ENCODE data around the gene MPP3.
"Not testable (repeated sequence)": the region's sequence is repeated elsewhere in the genome, so short reads cannot be mapped to it uniquely, and the experiment has no call there.

MPP3 gene

DNA sequence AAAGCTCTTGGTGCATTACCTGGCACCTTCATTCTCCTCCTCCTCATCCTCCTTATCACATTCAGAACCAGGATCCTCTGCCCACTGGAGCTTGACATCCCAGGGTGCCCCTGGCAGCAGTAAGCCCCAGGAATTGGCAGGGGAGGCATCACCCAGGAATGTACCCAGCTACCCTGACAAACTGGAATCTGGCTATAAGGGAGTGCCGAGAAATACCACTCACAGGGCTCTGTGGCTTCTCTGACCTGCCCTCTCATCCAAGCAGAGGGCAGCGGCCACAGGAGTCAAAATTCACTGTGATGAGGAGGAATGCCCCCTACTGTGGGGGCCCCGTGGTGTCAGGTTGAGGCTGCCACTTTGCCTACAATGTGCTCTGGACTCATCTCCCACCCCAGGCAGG is 19.6 kb downstream of the MPP3 start:
- no peak for DNase-seq
- in situ Hi-C loops (cut with MboI; ENCODE audit: low pct_unique_long_range_greater_than_20kb, low sequenced_read_pairs): no loop called here

DNA sequence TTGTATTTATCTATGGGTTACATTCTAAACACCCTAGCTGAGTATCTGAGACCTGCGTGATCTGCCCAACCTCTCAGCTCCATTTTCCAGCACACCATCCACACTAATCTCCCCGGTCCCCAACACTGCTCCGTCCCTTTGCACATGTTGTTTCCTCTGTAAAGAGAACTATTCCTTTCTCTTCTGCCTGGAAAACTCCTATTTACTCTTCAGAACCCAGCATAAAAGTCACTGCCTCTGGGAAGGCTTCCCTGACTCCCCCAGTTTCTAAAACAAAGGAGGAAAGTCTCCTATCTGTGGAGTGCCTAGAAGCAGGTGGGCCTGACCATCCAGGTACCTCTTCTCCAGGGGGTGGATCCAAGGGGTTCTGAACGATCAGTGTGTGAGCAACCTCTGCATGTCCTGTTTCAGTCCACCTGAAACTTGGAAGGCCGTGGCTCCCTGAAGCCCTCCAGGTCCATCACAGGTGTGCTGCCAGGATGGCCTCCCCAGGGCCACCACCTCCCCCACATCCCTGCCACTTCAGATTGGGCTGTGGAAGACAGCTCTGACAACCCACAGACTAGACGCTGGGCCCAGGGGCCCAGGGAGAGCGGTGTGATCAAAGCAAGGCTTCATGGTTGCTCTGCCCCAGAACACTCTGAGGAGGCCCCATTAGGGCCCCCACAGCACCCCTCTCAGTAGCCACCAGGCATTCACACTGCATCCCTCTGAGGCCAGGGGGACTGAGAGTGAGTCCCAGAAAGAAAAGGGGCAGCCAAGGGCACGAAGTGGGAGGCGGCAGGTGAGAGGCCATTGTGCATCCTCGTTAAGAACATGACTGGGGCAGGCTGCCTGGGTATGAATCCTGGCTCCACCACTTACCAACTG is 20.3 kb downstream of the MPP3 start:
- in situ Hi-C loops (cut with MboI; ENCODE audit: low pct_unique_long_range_greater_than_20kb, low sequenced_read_pairs): no loop called here
- DNase-seq: no peak

DNA sequence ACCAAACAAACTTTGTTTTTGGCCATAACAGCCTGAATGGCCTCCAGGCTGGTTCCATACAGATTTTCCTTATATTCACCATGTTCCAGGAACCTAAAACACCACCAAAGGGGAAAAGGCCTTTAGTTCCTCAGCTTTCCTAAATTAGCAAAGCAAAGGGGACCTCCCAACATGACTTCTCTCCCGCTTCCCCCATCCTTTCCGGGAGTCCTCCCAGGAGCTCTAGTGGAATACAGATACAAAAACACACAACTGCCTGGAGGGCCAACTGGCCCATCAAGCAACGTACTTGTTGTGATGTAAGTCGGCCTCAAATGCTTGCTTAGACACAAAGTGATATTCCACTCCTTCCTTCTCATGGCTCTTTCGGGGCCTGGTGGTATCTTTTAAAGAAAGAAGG is 22.1 kb downstream of the MPP3 start:
- in situ Hi-C loops (cut with MboI; ENCODE audit: low pct_unique_long_range_greater_than_20kb, low sequenced_read_pairs): no loop called here
- no peak for DNase-seq

DNA sequence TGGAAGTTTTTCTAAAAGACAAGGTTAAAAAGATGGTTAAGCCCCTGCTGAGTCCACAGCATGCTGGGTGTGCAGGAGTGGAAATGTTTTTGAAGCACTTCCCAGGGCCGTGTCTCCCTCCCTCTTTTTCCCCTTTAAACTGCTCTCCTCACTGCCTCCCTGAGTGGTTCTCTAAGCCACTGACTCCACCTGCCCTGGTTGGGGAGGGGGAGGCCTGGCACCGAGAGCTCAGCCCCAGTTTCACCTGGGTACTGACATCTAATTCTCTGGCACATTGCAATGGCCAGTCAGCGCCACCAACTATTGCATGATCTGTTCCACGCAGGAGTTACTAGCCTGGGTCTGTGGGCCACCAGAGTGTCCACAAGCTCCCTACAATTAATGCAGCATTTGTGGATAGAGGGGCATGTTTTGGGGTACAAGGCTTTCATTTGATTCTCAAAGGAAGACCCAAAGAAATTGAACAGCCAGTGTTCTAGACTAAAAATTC is 22.7 kb downstream of the MPP3 start:
- no peak for DNase-seq
- in situ Hi-C loops (cut with MboI; ENCODE audit: low pct_unique_long_range_greater_than_20kb, low sequenced_read_pairs): no loop called here

DNA sequence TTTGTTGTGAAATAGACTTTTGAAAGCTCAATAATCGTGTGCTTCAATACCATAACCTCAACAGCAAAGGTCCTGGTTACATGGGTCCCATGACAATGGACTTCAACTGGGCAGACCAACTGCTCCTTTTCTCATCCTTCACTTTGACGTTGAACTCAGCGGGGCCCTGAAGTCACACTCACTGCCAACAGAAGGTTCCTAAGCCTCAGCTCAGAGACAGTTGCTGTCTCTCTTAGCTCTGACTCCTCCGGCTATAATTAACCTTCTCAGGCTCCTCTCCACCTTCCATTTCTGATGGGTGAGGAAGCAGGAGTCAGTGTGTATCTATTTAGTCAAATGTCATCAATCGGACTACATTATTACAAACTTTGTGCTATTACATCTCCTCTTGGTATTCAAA is 23.8 kb downstream of the MPP3 start:
- DNase-seq: no peak
- in situ Hi-C loops (cut with MboI; ENCODE audit: low pct_unique_long_range_greater_than_20kb, low sequenced_read_pairs): no loop called here

DNA sequence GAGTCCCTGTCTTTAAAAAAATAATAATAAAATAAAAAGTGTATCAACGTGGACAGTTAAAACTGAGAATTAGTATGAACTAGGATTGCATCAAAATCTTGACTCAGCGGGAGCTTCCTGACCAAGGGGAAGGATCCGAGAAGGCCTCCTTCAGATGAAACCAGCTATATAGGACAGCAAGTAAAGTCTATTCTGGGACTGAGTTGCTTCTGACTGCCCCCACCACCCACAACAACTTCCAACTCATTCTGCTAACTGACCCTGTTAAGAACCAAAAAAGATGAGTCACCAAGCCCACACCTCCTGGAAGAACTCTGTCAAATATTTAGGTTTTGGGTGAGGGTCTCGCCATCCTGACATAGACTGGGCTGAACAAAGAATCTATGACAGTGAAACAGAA is 24.9 kb downstream of the MPP3 start:
- in situ Hi-C loops (cut with MboI; ENCODE audit: low pct_unique_long_range_greater_than_20kb, low sequenced_read_pairs): no loop called here
- DNase-seq: no peak

DNA sequence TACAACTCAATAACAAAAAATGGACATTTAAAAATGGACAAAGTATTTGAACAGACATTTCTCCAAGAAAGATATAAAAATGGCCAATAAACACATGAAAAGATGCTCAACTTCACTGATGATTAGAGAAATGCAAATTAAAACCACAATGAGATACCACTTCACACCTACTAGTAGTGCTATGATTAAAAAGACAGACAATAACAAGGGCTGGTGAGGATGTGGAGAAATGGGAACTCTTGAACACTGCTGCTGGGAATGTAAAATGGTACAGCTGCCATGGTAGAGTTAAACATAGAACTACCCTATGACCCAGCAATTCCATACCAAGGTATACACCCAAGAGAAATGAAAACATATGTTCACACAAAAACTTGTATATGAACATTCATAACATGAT is 27.8 kb downstream of the MPP3 start:
- in situ Hi-C loops (cut with MboI; ENCODE audit: low pct_unique_long_range_greater_than_20kb, low sequenced_read_pairs): no loop called here

DNA sequence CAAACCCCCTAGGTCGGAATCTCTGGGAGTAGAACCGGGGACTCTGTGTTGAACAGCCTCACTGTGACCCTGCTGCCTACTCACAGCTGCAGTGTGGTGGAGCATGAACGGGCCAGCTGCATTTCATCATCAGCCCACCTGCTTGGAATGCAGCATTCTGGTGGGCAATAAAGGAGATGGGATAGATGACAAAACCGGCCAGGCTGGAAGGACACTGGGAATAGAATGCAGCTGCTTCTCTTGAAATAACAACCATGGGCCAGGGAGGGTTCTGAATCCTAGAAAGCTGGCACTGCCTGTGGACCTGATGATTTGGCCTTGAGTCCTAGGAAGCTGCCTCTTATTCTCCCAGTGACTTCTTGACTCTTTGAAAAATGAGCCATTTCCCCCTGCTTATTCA is 29.2 kb downstream of the MPP3 start:
- DNase-seq: no peak
- in situ Hi-C loops (cut with MboI; ENCODE audit: low pct_unique_long_range_greater_than_20kb, low sequenced_read_pairs): no loop called here

More for the DNA sequence above, 27.8 kb downstream of the MPP3 start:
- DNase-seq: no peak

DNA sequence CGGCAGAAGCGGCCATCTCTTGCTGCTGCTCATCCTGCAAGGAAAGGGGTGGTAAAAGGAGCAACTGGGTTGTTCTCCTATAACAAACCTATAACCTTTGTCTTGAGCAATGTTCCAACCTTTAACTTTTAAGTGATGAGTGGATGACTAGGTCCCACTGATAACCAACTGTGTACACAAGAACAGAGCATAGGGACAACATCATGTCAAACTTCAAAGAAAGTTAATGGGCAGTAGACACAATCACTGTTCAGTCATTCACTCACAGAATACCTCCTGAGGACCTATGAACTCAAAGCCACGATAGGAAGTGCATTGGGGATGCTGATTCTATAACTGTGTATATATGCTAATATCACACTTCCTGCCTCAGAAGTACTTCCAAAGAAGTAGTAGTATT is 31.1 kb downstream of the MPP3 start:
- in situ Hi-C loops (cut with MboI; ENCODE audit: low pct_unique_long_range_greater_than_20kb, low sequenced_read_pairs): no loop called here
- no peak for DNase-seq

DNA sequence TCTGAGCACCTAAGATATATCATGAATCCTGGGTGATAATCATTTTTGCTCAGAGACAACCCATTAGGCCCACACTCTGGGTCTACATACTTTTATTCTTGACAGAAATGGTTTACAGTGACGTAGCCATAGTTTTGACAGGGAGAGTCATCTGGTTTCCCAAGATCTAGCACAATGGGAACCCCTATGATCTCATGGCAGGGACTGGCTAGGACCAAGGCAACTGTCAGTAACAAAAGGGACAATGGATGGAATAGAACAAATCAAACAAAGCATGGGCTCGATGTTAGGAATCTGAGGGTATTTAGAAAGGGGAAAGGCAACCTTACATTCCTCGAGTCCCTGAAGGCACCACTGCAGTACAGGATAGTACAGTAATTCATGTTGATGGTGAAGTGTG is 32.2 kb downstream of the MPP3 start:
- in situ Hi-C loops (cut with MboI; ENCODE audit: low pct_unique_long_range_greater_than_20kb, low sequenced_read_pairs): no loop called here
- DNase-seq: no peak

DNA sequence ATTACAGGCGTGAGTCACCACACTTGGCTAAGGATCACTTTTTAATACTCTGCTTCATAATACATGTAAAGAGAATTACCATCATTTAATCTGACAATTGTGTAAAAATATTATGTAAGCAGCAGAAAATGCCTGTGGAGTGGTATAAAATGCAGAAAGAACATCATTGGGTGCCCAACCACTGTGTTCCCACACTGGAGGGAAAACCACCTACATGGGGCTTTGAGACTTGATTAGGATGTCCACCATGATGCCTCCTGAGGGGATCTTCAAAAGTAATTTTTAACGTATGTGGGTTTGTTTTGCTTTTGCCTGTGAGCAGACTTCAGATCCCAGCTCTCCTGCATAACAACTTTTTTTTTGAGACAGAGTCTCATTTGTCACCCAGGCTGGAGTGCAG is 33.9 kb downstream of the MPP3 start:
- no peak for DNase-seq
- in situ Hi-C loops (cut with MboI; ENCODE audit: low pct_unique_long_range_greater_than_20kb, low sequenced_read_pairs): no loop called here

DNA sequence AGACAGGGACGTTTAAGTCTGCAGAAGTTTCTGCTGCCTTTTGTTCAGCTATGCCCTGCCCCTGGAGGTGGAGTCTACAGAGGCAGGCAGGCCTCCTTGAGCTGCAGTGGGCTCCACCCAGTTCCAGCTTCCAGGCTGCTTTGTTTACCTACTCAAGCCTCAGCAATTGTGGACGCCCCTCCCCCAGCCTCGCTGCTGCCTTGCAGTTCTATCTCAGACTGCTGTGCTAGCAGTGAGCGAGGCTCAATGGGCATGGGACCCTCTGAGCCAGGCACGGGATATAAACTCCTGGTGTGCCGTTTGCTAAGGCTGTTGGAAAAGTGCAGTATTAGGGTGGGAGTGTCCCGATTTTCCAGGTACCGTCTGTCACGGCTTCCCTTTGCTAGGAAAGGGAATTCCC is 34.9 kb downstream of the MPP3 start:
- in situ Hi-C loops (cut with MboI; ENCODE audit: low pct_unique_long_range_greater_than_20kb, low sequenced_read_pairs); DNase-seq: not testable (repeated sequence)

DNA sequence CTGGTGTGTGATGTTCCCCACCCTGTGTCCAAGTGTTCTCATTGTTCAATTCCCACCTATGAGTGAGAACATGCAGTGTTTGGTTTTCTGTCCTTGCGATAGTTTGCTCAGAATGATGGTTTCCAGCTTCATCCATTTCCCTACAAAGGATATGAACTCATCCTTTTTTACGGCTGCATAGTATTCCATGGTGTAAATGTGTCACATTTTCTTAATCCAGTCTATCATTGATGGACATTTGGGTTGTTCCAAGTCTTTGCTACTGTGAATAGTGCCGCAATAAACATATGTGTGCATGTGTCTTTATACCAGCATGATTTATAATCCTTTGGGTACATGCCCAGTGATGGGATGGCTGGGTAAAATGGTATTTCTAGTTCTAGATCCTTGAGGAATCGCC is 40.3 kb downstream of the MPP3 start:
- in situ Hi-C loops (cut with MboI; ENCODE audit: low pct_unique_long_range_greater_than_20kb, low sequenced_read_pairs); DNase-seq: not testable (repeated sequence)

DNA sequence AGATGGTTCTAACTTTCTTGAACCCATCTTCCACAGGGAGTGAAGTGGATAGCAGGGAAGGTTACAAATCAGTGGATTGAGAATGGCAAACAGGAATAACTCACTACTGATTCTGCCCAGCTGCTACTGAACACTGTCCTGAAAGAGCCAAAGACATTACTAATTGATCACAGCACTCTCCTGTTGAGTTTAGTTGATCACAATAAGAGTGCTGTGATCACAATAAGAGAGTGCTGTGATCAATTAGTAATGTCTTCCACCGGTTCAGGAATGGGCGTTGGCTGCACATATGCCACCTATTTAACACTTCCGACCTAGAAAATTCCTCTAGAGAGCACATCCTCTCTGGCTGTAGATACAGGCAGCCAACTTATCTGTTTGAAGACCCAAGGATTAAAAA is 41.4 kb downstream of the MPP3 start:
- DNase-seq: no peak
- in situ Hi-C loops (cut with MboI; ENCODE audit: low pct_unique_long_range_greater_than_20kb, low sequenced_read_pairs): no loop called here

DNA sequence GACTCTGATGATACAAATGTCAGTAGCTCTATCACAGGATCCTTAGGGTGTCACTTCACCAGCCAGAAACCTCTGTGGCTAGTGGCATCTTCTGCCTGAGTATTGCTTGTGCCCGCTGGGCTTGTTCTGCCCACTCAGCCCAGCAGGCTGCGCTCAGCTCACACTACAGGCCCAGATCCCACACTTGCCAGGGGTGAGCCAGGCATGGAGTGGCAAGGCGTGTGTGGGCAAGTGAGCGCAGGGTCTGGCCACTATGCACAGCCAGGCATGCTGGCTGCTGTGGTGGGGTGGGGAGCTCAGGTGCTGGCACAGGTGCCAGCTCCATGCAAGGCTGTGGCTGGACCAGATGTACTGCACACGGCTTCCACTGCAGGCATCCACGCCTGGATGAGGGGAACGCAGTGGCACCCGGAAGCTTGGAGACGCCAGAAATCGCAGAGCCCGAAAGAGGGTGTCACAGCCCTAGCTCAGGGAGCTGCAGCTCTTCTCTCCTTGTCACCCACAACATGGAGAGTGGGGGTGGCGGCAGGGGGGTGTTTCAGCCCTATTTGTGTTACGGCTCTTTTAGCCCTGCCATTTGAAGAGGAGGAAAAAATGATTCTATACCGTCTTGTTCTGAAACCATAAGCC is 42.5 kb downstream of the MPP3 start:
- no peak for DNase-seq
- in situ Hi-C loops (cut with MboI; ENCODE audit: low pct_unique_long_range_greater_than_20kb, low sequenced_read_pairs): no loop called here

DNA sequence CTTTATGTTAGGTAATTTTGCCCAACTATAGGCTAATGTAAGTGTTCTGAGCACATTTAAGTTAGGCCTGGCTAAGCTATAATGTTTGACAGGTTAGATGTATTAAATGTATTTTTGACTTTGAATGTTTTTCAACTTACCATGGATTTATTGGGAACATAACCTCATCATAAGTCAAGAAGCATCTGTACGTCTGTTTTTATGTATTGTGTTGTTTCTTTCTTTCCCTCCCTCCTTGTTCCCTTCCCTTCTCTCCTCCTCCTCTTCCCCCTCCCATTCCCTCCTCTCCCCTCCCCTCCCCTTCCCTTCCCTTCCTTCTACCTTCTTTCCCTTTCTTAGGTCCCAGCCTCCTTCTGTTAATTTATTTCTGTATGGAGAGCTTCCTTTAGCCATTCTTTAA is 43.5 kb downstream of the MPP3 start:
- in situ Hi-C loops (cut with MboI; ENCODE audit: low pct_unique_long_range_greater_than_20kb, low sequenced_read_pairs): no loop called here
- DNase-seq: no peak

DNA sequence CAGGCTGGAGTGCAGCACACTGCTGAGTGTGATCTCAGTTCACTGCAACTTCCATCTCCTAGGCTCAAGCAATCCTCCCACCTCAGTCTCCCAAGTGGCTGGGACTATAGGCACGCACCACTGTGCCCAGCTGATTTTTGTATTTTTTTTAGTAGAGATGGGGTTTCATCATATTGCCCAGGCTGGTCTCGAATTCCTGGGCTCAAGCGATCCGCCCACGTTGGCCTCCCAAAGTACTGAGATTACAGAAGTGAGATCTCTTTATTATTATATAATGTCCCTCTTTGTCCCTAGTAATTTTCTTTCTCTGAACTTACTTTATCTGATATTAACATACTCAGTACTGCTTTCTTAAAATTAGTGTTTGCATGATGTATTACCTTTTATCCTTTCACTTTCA is 44.4 kb downstream of the MPP3 start:
- no peak for DNase-seq
- in situ Hi-C loops (cut with MboI; ENCODE audit: low pct_unique_long_range_greater_than_20kb, low sequenced_read_pairs): no loop called here

DNA sequence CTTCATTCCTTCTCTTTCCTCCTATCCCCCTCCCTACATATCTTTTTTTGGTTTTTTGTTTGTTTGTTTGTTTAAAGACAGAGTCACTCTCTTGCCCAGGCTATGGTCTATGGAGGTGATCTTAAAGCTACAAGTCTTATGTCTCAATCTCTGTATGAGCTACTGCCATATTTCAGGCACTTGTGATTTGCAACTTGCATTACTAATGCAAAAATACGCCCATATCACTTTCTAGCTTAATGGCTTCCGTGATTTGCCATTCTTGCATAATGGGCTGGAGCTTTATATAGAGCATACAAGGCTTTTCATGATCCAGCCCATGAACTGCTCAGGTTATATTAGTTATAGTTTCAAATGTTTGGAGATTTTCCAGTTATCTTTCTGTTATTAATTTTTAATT is 45.2 kb downstream of the MPP3 start:
- no peak for DNase-seq
- in situ Hi-C loops (cut with MboI; ENCODE audit: low pct_unique_long_range_greater_than_20kb, low sequenced_read_pairs): no loop called here

DNA sequence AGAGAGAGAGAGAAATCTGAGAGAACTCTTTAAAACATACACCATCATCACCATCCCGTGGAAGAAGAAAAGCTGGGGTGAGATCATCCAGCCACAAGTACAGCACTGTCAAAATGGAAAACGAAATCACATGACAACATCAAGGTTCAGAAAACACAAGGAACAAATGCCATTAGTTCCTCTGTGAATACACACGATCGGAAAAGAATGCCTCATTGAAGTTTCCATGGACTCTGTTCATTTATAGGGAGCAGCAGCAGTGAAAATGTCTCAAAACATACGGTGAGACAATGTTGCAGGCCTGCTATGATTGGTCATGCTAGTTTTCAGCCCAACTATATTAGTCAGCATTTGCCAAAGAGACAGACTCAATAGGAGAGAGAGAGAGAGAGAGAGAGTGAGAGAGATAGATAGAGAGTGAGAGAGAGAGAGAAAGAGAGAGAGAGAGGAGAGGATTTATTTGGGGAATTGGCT is 48.3 kb downstream of the MPP3 start:
- in situ Hi-C loops (cut with MboI; ENCODE audit: low pct_unique_long_range_greater_than_20kb, low sequenced_read_pairs): no loop called here
- no peak for DNase-seq

DNA sequence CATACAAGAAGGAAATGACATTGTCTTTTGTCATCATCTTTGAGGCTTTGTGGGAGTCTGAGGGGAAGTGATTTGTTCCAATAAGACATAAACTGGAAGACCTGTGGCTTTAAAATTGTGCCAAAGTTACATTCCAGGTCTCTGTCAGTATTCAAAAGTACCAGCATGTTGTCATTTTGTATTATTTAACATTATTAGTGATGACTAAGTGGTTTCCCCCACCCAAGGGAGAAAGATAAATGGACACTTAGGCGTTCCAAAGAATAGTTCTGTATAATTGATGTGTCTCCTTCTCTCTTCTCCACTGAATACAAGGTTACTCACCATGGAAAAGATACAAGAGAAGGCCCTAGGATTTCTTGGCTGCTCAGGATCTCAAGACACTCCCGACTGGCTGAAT is 48.9 kb downstream of the MPP3 start:
- in situ Hi-C loops (cut with MboI; ENCODE audit: low pct_unique_long_range_greater_than_20kb, low sequenced_read_pairs): no loop called here
- no peak for DNase-seq
